HCT116 (cell line): ENCODE results near the gene TAF5L. TPM values are rescaled to one million over a fixed set of nuclear protein-coding genes. Genes with fewer than 3 reads are reported as not detected.

Experiments used
- ATAC-seq: fragments of 200-7000 bp; cut with Tn5 transposase; 2 replicates; pipeline ENCODE4 v1.9.1; 2020; ENCODE audit warnings: mild to moderate bottlenecking, moderate library complexity
- BruUV-seq: library from RNA; stranded (reverse); fragments of 400-500 nt; replicated peaks from 2 replicates; lab custom pipeline; 2021; lab: Mats Ljungman, UMichigan
- CTCF ChIA-PET: fragments of 300-600 bp; sonication (Branson Sonifier 250); formaldehyde crosslinking; loops from one replicate; lab custom pipeline; 2021; ENCODE audit warnings: antibody characterized with exemption; lab: Charles Lee
- POLR2A ChIA-PET: fragments of 300-600, 350-600 bp; sonication (Branson Sonifier 250); formaldehyde crosslinking; loops from one replicate; lab custom pipeline; 2021; ENCODE audit warnings: antibody characterized with exemption; lab: Charles Lee
- RAD21 ChIA-PET, 2 experiments: fragments of 300-600 bp; sonication (Branson Sonifier 250); formaldehyde crosslinking; loops; one replicate each; lab custom pipeline; 2023; ENCODE audit warnings: low total read pairs in 2 of 2; ENCODE audit not compliant: uncharacterized antibody in 2 of 2, unreplicated experiment in 2 of 2, low non-redundant PET in 1 of 2; lab: Charles Lee
- DNase-seq: peaks from one replicate; pipeline ENCODE4 v3.0.0-alpha.2; 2010; ENCODE audit warnings: low read depth, low spot score
- H2AFZ ChIP-seq: fragments of 200-600 bp; shearing (Covaris generic), sonication (generic); 2 replicates; pipeline ENCODE4 v1.6.1; 2017; ENCODE audit warnings: low read depth, mixed run types, mixed read lengths, antibody characterized with exemption, low read length; ENCODE audit not compliant: poor library complexity, severe bottlenecking
- H3K27ac ChIP-seq: 2 replicates; pipeline ENCODE4 v1.5.1; 2012; ENCODE audit warnings: low read depth, low read length
- H3K27me3 ChIP-seq: fragments of 200-600 bp; sonication (generic); 2 replicates; pipeline ENCODE4 v1.6.1; 2016; ENCODE audit warnings: mixed run types, low read length, mixed read lengths; ENCODE audit not compliant: insufficient read depth
- H3K36me3 ChIP-seq, 2 experiments: fragments of 200-500 bp in 1 of 2; fragments of 200-600 bp in 1 of 2; sonication (Bioruptor generic) in 1 of 2; sonication (generic) in 1 of 2; 2 replicates each; pipeline versions ENCODE4 v1.5.1 to v1.6.1; 2014 to 2016; ENCODE audit warnings: low read length in 2 of 2, inconsistent platforms in 1 of 2, mixed read lengths in 1 of 2, mixed run types in 1 of 2; ENCODE audit not compliant: insufficient read depth in 2 of 2, control insufficient read depth in 1 of 2
- H3K4me1 ChIP-seq, 2 experiments: fragments of 200-600 bp in 1 of 2; sonication (generic) in 1 of 2; 2 replicates each; pipeline versions ENCODE4 v1.5.1 to v1.6.1; 2012 to 2017; ENCODE audit warnings: low read length in 2 of 2, inconsistent platforms in 1 of 2, mild to moderate bottlenecking in 1 of 2, mixed read lengths in 1 of 2, mixed run types in 1 of 2, moderate library complexity in 1 of 2; ENCODE audit not compliant: insufficient read depth in 2 of 2, control insufficient read depth in 1 of 2
- H3K4me2 ChIP-seq: fragments of 200-600 bp; sonication (generic); 2 replicates; pipeline ENCODE4 v1.6.1; 2017; ENCODE audit warnings: mixed run types, low read length, mixed read lengths
- H3K4me3 ChIP-seq, 2 experiments: fragments of 200-600 bp in 1 of 2; sonication (generic) in 1 of 2; replicated peaks in 1 of 2; 2 replicates each; pipeline ENCODE4 v1.5.1; 2011 to 2016; ENCODE audit warnings: low read length in 2 of 2, control low read depth in 1 of 2, low read depth in 1 of 2, mild to moderate bottlenecking in 1 of 2, mixed read lengths in 1 of 2, mixed run types in 1 of 2
- H3K79me2 ChIP-seq: fragments of 200-600 bp; sonication (generic); 2 replicates; pipeline ENCODE4 v1.6.1; 2017; ENCODE audit warnings: mild to moderate bottlenecking, mixed run types, low read length, moderate library complexity, mixed read lengths; ENCODE audit not compliant: insufficient read depth
- H3K9ac ChIP-seq: fragments of 200-600 bp; sonication (generic); 2 replicates; pipeline ENCODE4 v1.6.1; 2016; ENCODE audit warnings: low read length, mixed read lengths
- H3K9me2 ChIP-seq: fragments of 200-600 bp; sonication (generic), shearing (Covaris generic); 2 replicates; pipeline ENCODE4 v1.6.1; 2017; ENCODE audit warnings: mixed run types, mild to moderate bottlenecking, moderate library complexity; ENCODE audit not compliant: insufficient read depth
- H3K9me3 ChIP-seq, 2 experiments: fragments of 200-500 bp in 1 of 2; fragments of 200-600 bp in 1 of 2; sonication (Bioruptor generic) in 1 of 2; sonication (generic) in 1 of 2; 2 replicates each; pipeline ENCODE4 v1.6.1; 2014 to 2017; ENCODE audit warnings: low read length in 2 of 2, mixed read lengths in 2 of 2, inconsistent platforms in 1 of 2, low read depth in 1 of 2, mild to moderate bottlenecking in 1 of 2, mixed run types in 1 of 2, moderate library complexity in 1 of 2; ENCODE audit not compliant: control insufficient read depth in 1 of 2, insufficient read depth in 1 of 2
- H4K20me1 ChIP-seq: fragments of 200-600 bp; sonication (generic), shearing (Covaris generic); 2 replicates; pipeline ENCODE4 v1.6.1; 2017; ENCODE audit warnings: mixed run types, mild to moderate bottlenecking, moderate library complexity; ENCODE audit not compliant: insufficient read depth
- CBX3 ChIP-seq: IDR thresholded peaks from 2 replicates; pipeline ENCODE4 v1.6.1; 2012; ENCODE audit warnings: low read depth
- CEBPB ChIP-seq: IDR thresholded peaks from 2 replicates; pipeline ENCODE4 v1.6.1; 2012; ENCODE audit warnings: low read depth
- CTCF ChIP-seq, 3 experiments: fragments of 200-600 bp in 1 of 3; sonication (generic) in 1 of 3; IDR thresholded peaks in 2 of 3; conservative IDR thresholded peaks in 1 of 3; 2 replicates each; pipeline ENCODE4 v1.5.1; 2012 to 2017; ENCODE audit warnings: low read depth in 2 of 3, low read length in 2 of 3, antibody characterized with exemption in 1 of 3, borderline replicate concordance in 1 of 3, control low read depth in 1 of 3, mild to moderate bottlenecking in 1 of 3, mixed read lengths in 1 of 3, mixed run types in 1 of 3, moderate library complexity in 1 of 3; ENCODE audit not compliant: insufficient read depth in 1 of 3
- EGR1 ChIP-seq: IDR thresholded peaks from 2 replicates; pipeline ENCODE4 v1.6.1; 2012; ENCODE audit warnings: low read depth
- ELF1 ChIP-seq: IDR thresholded peaks from 2 replicates; pipeline ENCODE4 v1.6.1; 2012; ENCODE audit warnings: low read depth, borderline replicate concordance
- EZH2 ChIP-seq: fragments of 200-600 bp; sonication (generic); IDR thresholded peaks from 2 replicates; pipeline ENCODE4 v1.6.1; 2017; ENCODE audit warnings: antibody characterized with exemption, mixed run types
- FOSL1 ChIP-seq: IDR thresholded peaks from 2 replicates; pipeline ENCODE4 v1.6.1; 2012; ENCODE audit warnings: low read depth
- JUND ChIP-seq: IDR thresholded peaks from 2 replicates; pipeline ENCODE4 v1.6.1; 2012
- MAX ChIP-seq: IDR thresholded peaks from 2 replicates; pipeline ENCODE4 v1.6.1; 2012
- POLR2A ChIP-seq: IDR thresholded peaks from 2 replicates; pipeline ENCODE4 v1.7.0; 2011; ENCODE audit warnings: borderline replicate concordance; ENCODE audit not compliant: insufficient read depth, insufficient read length; ENCODE audit errors: extremely low read depth
- RAD21 ChIP-seq: IDR thresholded peaks from 2 replicates; pipeline ENCODE4 v1.6.1; 2012; ENCODE audit warnings: low read depth, mild to moderate bottlenecking
- REST ChIP-seq: IDR thresholded peaks from 2 replicates; pipeline ENCODE4 v1.6.1; 2012; ENCODE audit warnings: low read depth
- SIN3A ChIP-seq: IDR thresholded peaks from 2 replicates; pipeline ENCODE4 v1.6.1; 2012; ENCODE audit warnings: low read depth
- SRF ChIP-seq: IDR thresholded peaks from 2 replicates; pipeline ENCODE4 v1.6.1; 2012; ENCODE audit warnings: low read depth
- YY1 ChIP-seq: IDR thresholded peaks from 2 replicates; pipeline ENCODE4 v1.6.1; 2011; ENCODE audit warnings: low read length, low read depth, moderate library complexity, mild to moderate bottlenecking; ENCODE audit not compliant: insufficient replicate concordance; ENCODE audit errors: extremely low read depth
- ZBTB33 ChIP-seq: IDR thresholded peaks from 2 replicates; pipeline ENCODE4 v1.6.1; 2011; ENCODE audit warnings: mild to moderate bottlenecking, low read length, moderate library complexity; ENCODE audit not compliant: insufficient replicate concordance; ENCODE audit errors: extremely low read depth
- ZNF274 ChIP-seq: fragments of 200-500 bp; sonication (Bioruptor generic); IDR thresholded peaks from 2 replicates; pipeline ENCODE4 v1.6.1; 2014; ENCODE audit warnings: mild to moderate bottlenecking, low read depth, low read length, inconsistent platforms
- intact Hi-C: fragments of 100-400 bp; cut with micrococcal nuclease; formaldehyde crosslinking; loops from 2 replicates; pipeline ENCODE4 v1.10.0; 2022
- total RNA-seq: library from RNA; stranded (reverse); gene quantifications from one replicate; pipeline ENCODE4 v1.2.1, GENCODE V29; 2021; ENCODE audit not compliant: unreplicated experiment

The TAF5L gene
- total RNA-seq, 1 experiment from 2014 or later, result 22.4 TPM

GRCh38 chr1:229665912-229666558 is 40.1 kb upstream of the TAF5L start:
- ChIA-PET POLR2A (no interaction called here), CTCF (no interaction called here), RAD21 (no interaction called here)
- no TSS peak for BruUV-seq
- Histone ChIP-seq H4K20me1 (peaks cover under 1% of the 10 kb centered on the region; the same call in 1 of the 2 replicates), H2AFZ (no peak overlapping the region), H3K9me3 (no peaks in the 10 kb centered on the region), H3K27ac (no peak overlapping the region), H3K4me2 (no peak overlapping the region), H3K27me3 (no peaks in the 10 kb centered on the region), H3K9me2 (no peaks in the 10 kb centered on the region), H3K4me3 (no peak overlapping the region), H3K9ac (no peak overlapping the region), H3K4me1 (no peaks in the 10 kb centered on the region), H3K79me2 (no peaks in the 10 kb centered on the region), H3K36me3 (peaks cover 0 to 16% of the 10 kb centered on the region in 2 experiments; a peak in 1 of 4 replicates)
- TF ChIP-seq RAD21 (no peak), ZNF274 (no peak), EZH2 (no peak), SRF (no peak), FOSL1 (no peak), POLR2A (no peak), ELF1 (no peak), ZBTB33 (no peak), MAX (no peak), CBX3 (no peak), YY1 (no peak), SIN3A (no peak), EGR1 (no peak), CEBPB (no peak), JUND (no peak), REST (no peak), CTCF (IDR thresholded peaks at IDR 0.05 in 2 of 3, conservative IDR thresholded peaks at IDR 0.05 in 1 of 3; ENCODE audit: borderline replicate concordance in 1 of 3, insufficient read depth in 1 of 3, low read depth in 2 of 3, low read length in 2 of 3) (no peak)
- ATAC-seq, result no peak
- no peak for DNase-seq
- intact Hi-C loops, result no loop called here
